NB4 (cell line): ENCODE measurements around the gene C1QTNF12.
"Not testable (repeated sequence)": the region's sequence is repeated elsewhere in the genome, so short reads cannot be mapped to it uniquely, and the experiment has no call there.

Source experiments
- DNase-seq: peaks from one replicate; pipeline ENCODE4 v3.0.0; 2010; ENCODE audit warnings: low read depth
- H3K4me3 ChIP-seq: one replicate; pipeline ENCODE4 v1.5.1; 2011; ENCODE audit warnings: mild to moderate bottlenecking, low read depth, low read length, moderate library complexity
- MYC ChIP-seq: IDR thresholded peaks from 2 replicates; pipeline ENCODE4 v1.6.1; 2011; ENCODE audit warnings: low read depth, low read length
- POLR2A ChIP-seq: IDR thresholded peaks from 2 replicates; pipeline ENCODE4 v1.6.1; 2011; ENCODE audit warnings: mild to moderate bottlenecking; ENCODE audit not compliant: insufficient read length; ENCODE audit errors: extremely low read depth
- TF ChIP-seq, protein P1 (sequence below): IDR thresholded peaks from one replicate; pipeline ENCODE4 v1.5.1; 2012; ENCODE audit warnings: low read depth, low read length
- TF ChIP-seq, protein P2 (sequence below): IDR thresholded peaks from 2 replicates; pipeline ENCODE4 v1.6.1; 2011; ENCODE audit warnings: low read depth, low read length

The C1QTNF12 gene

DNA sequence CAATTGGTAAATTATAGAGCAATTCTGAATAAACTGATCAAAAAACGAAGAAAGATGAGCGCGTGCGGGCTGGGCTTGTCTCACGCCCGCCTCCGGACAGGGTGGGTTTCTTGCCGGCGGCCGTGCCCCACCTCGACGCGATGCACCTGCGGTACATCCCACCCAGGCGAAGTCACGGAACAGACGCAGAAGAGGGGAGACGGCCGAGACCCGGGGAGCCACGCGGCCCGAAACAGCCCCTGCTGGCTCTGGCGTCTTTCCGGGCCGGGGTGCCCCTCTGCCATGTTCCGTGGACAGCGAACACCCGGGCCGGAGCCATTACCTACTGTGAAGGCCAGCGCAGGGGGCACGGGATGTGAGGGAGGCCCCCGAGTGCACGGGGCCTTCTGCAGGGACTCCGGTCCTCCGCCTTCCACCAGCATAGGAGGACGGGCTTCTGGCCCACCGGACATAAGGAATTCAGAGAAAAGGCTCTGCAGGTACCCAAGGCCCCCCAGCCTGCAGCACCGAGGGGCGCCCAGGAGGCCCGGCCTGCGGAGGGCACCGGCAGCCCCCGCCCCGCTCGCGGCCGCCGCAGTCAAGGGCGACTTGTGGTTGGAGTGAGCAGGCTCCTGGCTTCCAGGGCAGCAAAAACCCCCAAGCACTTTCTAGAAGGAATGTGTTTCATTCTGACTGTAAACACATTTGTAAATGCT is 7.6 kb upstream of the C1QTNF12 start:
- no peak for DNase-seq
- H3K4me3 ChIP-seq, result no peak overlapping the region
- TF ChIP-seq, protein P1, sequence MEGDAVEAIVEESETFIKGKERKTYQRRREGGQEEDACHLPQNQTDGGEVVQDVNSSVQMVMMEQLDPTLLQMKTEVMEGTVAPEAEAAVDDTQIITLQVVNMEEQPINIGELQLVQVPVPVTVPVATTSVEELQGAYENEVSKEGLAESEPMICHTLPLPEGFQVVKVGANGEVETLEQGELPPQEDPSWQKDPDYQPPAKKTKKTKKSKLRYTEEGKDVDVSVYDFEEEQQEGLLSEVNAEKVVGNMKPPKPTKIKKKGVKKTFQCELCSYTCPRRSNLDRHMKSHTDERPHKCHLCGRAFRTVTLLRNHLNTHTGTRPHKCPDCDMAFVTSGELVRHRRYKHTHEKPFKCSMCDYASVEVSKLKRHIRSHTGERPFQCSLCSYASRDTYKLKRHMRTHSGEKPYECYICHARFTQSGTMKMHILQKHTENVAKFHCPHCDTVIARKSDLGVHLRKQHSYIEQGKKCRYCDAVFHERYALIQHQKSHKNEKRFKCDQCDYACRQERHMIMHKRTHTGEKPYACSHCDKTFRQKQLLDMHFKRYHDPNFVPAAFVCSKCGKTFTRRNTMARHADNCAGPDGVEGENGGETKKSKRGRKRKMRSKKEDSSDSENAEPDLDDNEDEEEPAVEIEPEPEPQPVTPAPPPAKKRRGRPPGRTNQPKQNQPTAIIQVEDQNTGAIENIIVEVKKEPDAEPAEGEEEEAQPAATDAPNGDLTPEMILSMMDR, result no peak
- no peak for TF ChIP-seq MYC

DNA sequence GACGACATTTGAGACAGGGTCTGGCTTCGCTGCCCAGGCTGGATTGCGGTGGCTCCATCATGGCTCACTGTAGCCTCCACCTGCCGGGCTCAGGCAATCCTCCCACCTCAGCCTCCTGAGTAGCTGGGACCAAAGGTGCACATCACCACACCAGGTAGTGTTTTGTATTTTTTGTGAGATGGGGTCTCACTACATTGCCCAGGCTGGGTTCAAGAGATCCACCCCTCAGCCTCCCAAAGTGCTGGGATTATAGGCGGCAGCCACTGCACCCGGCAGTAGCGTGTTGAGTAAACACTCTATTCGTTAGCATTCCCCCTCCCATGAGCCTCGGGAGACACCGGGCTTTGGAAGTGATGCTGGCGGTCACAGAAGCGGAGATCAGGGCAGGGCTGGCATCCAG is 6.8 kb upstream of the C1QTNF12 start:
- no peak for DNase-seq
- TF ChIP-seq POLR2A, result no peak
- TF ChIP-seq, protein P1, result no peak
- no peak for TF ChIP-seq MYC
- TF ChIP-seq, protein P2, sequence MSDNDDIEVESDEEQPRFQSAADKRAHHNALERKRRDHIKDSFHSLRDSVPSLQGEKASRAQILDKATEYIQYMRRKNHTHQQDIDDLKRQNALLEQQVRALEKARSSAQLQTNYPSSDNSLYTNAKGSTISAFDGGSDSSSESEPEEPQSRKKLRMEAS, result no peak
- H3K4me3 ChIP-seq, result no peak overlapping the region

DNA sequence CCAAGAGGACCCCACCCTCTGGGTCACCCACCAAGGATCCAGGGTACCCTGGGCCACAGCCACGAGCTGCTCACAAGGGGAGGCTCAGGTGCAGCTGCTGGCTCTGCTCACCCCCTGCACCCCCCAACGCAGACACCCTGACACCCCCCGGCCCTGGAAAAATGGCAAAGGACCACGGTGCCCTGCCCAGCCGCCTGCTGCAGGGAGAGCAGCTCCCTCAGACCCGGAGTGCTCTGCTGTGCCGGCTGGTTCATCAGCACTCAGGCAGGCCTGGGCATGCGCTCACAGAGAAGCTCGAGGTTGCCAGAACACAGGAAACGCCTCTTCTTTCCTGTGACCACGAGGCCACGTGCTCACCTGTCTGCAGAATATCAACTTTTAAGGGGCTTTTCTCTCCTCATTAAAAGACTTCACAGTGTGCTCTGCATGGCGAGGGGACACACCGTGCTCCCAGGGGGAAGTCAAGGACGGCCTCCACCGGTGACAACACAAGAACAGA is 4.3 kb upstream of the C1QTNF12 start:
- H3K4me3 ChIP-seq, result no peak overlapping the region
- TF ChIP-seq POLR2A, result no peak
- TF ChIP-seq, protein P2, result peak; percentile 62
- no peak for DNase-seq

DNA sequence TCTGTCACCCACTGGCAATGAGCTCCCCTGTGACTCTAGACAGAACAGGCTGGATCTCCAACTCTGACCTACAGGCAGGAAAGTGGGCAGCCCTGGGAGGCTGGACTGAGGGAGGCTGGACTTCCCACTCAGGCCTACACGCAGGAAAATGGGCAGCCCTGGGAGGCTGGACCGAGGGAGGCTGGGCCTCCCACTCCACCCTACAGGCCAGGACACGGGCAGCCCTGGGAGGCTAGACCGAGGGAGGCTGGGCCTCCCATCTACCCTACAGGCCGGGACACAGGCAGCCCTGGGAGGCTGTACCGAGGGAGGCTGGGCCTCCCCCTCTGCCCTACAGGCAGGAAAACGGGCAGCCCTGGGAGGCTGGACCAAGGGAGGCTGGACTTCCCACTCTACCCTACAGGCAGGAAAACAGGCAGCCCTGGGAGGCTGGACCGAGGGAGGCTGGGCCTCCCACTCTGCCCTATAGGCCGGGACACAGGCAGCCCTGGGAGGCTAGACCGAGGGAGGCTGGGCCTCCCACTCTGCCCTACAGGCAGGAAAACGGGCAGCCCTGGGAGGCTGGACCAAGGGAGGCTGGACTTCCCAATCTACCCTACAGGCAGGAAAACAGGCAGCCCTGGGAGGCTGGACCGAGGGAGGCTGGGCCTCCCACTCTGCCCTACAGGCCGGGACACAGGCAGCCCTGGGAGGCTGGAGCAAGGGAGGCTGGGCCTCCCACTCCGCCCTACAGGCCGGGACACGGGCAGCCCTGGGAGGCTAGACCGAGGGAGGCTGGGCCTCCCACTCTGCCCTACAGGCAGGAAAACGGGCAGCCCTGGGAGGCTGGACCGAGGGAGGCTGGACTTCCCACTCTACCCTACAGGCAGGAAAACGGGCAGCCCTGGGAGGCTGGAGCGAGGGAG is 1.7 kb upstream of the C1QTNF12 start:
- not testable (repeated sequence) for H3K4me3 ChIP-seq, DNase-seq

DNA sequence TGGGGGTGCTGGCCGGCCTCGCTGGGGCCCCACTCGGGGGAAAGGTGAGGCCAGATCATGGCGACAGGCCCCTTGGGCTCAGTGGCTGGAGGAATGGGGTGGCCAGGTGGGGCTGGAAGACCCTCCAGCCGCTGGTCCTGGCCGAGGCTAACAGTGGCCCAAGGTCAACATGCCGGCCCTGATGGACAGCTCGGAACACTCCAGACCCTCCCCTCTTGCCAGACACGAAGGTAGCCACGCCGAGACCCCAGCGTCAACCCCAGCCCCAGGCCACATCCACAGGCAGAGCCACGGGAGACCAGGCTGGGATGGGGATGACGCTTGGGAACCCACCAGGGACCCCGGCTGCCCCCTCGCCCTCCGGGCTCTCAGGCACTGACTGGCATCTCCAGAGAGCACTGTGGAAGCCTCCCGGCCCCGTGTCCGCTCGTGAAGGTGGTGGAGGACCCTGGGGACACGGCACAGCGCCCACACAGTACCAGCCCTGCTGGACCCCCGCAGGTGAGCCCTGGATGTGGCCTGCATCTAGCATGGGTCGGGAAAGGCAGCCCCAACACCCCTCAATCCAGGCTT is 905 bp upstream of the C1QTNF12 start:
- no peak overlapping the region for H3K4me3 ChIP-seq
- TF ChIP-seq MYC, result no peak
- TF ChIP-seq POLR2A, result no peak
- TF ChIP-seq, protein P1, result no peak
- no peak for DNase-seq

DNA sequence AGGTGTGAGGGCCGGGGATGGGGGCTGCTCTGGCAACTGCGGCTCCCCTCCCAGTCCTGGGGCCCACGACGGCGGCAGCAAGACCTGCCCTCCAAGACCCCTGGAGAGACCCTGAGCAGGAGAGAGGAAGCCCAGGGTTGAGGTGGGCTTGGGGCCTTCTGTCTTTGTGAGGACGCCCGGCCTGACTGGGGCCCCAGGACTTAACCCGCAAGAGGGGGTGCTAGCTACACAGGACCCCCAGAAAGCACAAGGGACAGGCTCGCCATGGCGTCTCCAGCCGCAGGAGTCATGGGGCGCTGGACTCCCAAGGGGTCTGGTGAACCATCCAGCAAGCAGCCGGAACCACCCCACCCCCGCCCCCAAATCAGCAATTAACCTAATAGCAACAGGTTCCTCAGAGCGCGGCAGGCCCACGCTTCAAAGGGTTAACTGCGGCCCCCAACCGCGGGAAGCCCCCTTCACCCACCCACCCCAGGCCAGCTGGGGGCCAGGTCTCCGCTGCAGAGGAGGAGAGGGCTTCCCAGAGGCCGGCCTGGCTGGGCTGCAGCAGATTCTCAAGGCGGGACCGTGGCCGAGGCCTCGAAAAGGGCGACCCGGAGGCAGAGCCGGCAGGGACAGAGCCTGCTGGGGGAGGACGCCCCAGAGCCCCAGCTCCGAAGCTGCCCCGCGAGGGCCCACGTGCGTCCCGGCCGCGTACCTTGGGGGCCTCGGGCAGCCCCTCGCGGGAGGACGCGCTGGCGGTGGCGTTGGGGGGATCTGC is 525 bp downstream of the C1QTNF12 start:
- DNase-seq, result no peak
- TF ChIP-seq, protein P2, result no peak
- TF ChIP-seq POLR2A (no peak), MYC (no peak)
- TF ChIP-seq, protein P1, result no peak
- H3K4me3 ChIP-seq, result no peak overlapping the region
